Fibroblast of upper back skin (primary cell): Measurements from ENCODE around the gene CDC42BPG.
"Not testable (repeated sequence)": the region's sequence is repeated elsewhere in the genome, so short reads cannot be mapped to it uniquely, and the experiment has no call there.

Experiments
- DNase-seq: peaks from one replicate; pipeline ENCODE4 v3.0.0-alpha.2; 2013

The CDC42BPG gene

DNA sequence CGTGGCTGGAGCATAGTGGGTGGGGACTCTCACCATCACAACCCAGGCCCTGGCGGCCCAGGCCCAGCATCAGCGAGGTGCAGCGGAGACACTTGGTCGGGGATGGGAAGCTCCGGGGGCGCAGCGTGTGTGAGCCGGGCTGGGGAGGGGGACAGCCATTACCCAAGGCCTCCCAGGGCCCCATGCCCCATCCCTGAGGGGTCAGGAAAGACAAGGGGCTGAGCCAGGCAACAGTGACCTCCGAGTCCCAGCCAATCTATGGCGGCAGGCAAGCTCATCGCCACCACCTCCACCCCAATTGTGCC, 11.3 kb downstream of the CDC42BPG start:
- DNase-seq, result no peak

- no peak for DNase-seq
Measured at GRCh38 chr11:64832467-64833197, 11.8 kb downstream of the CDC42BPG start.

- DNase-seq, result no peak
Measured at GRCh38 chr11:64831411-64831891, 13.0 kb downstream of the CDC42BPG start.

DNA sequence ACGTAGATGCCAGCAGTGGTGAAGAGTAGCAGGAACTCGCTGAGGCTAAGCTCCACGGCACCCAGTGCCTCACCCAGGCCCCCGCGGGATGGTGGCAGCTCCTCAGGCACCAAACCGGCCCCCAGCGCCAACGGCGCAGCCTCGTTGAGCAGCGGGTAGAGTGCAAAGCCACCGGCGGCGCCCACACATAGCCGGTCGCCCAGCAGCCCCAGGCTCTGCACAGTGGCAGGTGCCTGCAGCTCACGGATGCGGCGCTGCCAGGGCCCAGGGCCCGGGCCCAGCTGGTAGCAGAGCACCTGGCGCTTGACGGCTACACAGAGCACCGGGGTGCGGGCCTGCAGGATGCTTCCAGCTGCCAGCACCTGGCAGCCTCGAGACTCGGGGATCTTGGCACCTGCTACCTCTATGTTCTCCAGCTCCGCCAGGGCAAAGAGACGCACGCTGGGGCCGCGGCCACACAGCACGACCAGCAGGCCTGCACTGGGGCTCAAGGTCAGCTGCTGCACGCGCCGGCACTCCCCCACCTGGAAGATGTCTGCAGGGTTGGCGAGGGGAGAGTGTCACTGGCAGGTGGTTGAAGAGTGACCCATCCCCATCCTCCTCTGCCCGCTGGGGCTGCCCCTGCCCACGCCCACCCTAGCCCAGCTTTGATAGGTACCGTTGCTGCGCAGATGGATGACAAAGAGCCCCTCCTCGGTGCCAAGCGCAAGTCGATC, 14.8 kb downstream of the CDC42BPG start:
- no peak for DNase-seq

DNA sequence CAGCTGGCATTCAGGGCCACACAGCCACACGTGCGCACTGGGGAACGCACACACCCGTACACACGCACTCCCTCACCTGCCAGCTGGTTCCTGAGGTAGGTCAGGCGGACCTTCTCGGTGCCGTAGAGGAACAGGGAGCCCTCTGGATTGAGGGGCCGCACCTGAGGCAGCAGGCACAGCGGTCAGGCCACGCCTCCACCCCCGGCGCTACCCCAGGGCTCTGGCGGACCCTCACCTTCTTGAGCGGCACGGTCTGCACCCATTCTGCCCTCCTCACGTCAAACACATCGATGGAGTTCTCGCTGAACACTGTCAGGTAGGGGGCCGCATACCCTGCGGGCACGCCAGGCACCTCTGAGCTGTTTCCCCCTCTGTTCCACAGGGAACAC, 17.0 kb downstream of the CDC42BPG start:
- no peak for DNase-seq

GRCh38 chr11:64826578-64827450, 17.6 kb downstream of the CDC42BPG start:
- no peak for DNase-seq

DNA sequence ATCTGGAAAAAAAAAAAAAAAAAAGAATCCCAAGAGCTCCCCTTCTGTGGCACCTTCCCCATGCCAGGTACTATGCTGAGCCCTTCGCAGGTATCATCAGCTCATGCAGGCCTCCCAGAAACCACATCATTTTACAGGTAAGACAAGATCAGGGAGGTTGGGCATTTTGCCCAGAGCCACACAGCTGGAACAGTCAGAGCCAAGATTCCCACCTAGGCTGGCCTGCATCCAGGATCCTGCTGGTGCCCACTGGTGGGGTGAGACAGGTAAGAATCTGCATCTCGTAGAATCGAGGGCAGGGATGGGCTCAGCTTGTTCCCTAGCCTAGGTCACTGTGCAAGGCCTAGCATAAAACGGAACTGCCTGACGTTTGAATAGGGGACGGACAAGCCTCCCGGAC, 18.4 kb downstream of the CDC42BPG start:
- no peak for DNase-seq

GRCh38 chr11:64823568-64824119, 20.8 kb downstream of the CDC42BPG start:
- DNase-seq, result no peak

DNA sequence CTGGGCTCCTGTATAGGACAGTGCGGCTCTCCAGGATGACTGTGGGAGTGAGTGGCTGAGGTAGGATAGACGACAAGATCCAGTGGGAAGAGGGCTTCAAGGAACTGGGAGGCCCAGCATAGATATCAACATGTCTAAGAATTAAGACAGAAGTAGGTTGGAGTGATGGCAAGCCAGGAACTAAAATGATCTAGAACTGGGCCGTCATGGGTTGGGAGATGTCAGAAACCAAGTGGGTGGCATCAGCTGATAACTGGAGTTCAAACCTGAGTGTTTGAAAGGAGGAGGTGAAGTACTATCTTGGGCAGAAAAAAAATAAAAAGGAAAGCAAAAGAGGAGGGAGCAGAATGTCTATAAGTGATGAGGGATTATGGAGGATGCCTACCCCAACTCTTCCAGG, 27.0 kb downstream of the CDC42BPG start:
- no peak for DNase-seq

GRCh38 chr11:64815433-64815832, 29.0 kb downstream of the CDC42BPG start:
- DNase-seq, result not testable (repeated sequence)

GRCh38 chr11:64814712-64815187, 29.7 kb downstream of the CDC42BPG start:
- no peak for DNase-seq

- no peak for DNase-seq
Measured at GRCh38 chr11:64813826-64814225, 30.6 kb downstream of the CDC42BPG start.

GRCh38 chr11:64810891-64811272, 33.6 kb downstream of the CDC42BPG start:
- peak; percentile 4 for DNase-seq

- peak; percentile 95 for DNase-seq
Measured at GRCh38 chr11:64810271-64810890, 34.1 kb downstream of the CDC42BPG start, which contains the start of gene MEN1. Gene MEN1, minus strand, starts transcription at chr11:64810551. Its CDS starts 442 bp downstream, at chr11:64810109.

- no peak for DNase-seq
Measured at GRCh38 chr11:64809781-64810241, 34.6 kb downstream of the CDC42BPG start.

DNA sequence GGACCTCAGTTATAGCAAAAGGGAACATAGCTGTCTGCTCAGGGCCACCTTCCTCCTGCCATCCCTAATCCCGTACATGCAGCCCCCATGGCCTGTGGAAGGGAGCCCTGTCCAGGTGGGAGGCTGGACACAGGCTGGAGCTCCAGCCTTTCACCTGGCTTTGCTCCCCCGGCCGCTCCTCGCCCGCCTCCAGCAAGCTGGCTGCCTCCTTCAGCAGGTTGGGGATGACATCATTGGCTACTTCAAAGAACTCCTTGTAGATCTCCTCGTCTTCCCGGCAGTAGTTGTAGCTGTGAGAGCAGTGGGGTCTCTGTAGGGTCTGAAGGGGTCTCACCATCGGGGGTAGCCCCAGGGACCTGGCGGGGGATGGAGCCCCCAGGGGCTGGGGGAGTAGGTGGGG, 39.0 kb downstream of the CDC42BPG start:
- DNase-seq, result no peak

DNA sequence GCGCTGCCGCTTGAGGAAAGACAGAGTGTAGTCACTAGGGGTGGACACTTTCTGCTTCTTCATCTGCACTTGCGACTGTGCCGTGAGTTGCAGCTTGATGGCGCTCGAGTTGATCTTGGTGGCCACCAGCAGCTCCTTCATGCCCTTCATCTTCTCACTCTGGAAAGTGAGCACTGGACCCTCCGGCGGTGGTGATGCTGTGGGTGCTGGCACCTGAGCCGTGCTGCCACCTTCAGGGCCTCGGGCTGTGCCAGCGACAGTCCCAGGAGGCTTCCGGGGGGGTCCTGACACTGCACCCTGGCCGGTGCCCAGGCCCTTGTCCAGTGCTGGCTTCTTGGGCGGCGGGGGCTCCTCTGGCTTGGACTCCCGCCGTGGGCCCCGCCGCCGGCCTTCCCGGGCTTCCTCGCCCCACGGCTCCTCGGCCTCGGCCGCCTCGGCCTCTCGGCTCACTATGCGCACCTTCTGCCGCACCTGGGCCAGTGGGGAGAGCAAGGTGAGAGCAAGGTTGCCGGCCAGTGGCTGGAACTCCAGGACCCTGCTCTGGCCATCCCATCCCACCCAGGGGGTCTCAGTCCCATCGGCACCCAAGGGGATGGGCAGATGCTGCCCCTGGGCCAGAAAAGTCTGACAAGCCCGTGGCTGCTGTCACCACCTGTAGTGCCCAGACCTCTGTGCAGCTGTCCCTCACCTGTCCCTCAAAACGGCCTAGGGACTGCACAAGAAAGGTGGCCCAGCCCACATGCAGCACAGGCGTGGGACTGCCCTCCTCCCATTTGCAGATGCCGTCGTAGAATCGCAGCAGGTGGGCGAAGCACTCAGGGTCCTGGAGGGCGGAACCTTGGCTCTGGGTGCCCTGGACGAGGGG, 39.9 kb downstream of the CDC42BPG start:
- no peak for DNase-seq

GRCh38 chr11:64803846-64804345, 40.6 kb downstream of the CDC42BPG start:
- DNase-seq, result no peak

DNA sequence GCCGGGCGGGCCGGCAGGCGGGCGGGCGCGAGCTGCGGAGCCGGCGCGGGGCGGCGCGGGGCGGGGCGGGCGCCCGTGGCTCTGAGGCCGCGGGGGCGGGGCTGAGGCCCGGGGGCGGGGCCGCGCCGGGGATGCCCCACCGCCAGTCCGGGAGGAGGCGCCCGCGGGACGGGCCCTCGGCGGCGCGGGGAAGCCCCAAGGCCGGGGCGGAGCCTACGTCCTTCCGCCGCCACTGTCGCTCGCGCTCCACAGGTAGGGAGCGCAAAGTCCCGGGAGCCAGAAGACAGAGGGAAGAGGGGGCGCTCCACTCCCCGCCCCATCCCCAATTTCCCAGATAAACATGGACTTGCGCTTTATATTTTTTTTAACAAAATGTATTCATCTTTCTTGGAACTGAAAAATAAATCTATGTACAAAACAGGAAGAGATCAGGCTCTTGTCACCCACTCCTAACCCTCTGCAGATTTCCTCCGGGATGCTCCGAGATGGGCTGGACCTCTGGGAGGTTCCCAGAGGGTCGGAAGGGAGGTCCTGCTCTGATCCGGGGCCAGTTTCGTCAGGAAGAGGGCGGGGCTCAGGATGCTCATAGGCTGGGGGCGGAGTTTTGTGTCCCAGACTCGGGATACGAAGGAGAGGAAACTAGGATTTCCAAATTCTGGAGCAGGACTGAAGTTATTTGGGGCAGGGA, 41.2 kb downstream of the CDC42BPG start, which contains the start of gene MAP4K2:
Gene MAP4K2, minus strand, starts transcription at position 57 of the 688 bp plus-strand sequence. CDS start 65 bp downstream, outside the sequence.
- DNase-seq, result peak; percentile 82
